GM12878 (cell line): ENCODE results near the gene STAT5B. TPM values are rescaled to one million over a fixed set of nuclear protein-coding genes. Genes with fewer than 3 reads are reported as not detected.

Experiments
- ATAC-seq: fragments of 200-7000 bp; cut with Tn5 transposase; 3 replicates; pipeline ENCODE4 v1.9.1; 2020; ENCODE audit warnings: mild to moderate bottlenecking, moderate library complexity
- BruUV-seq: library from RNA; stranded (reverse); fragments of 400-500 nt; replicated peaks from 2 replicates; lab custom pipeline; 2021; lab: Mats Ljungman, UMichigan
- CTCF ChIA-PET: fragments of 300-600 bp; sonication (Branson Sonifier 250); formaldehyde crosslinking; extraction: SDS; loops from one replicate; lab custom pipeline; 2021; ENCODE audit warnings: inconsistent platforms; lab: Yijun Ruan, JAX
- POLR2A ChIA-PET: fragments of 350-600 bp; formaldehyde crosslinking; extraction: SDS; loops from one replicate; lab custom pipeline; 2021; ENCODE audit warnings: inconsistent platforms; lab: Charles Lee
- RAD21 ChIA-PET: fragments of 300-600 bp; sonication (Branson Sonifier 250); formaldehyde crosslinking; loops from one replicate; lab custom pipeline; 2023; ENCODE audit warnings: antibody characterized with exemption; ENCODE audit not compliant: unreplicated experiment; lab: Charles Lee
- SMC1A ChIA-PET: fragments of 300-600 bp; sonication (Branson Sonifier 250); formaldehyde crosslinking; loops from one replicate; lab custom pipeline; 2023; ENCODE audit not compliant: unreplicated experiment, uncharacterized antibody; lab: Charles Lee
- DNase-seq: peaks from one replicate; pipeline ENCODE4 v3.0.0-alpha.2; 2011; ENCODE audit warnings: low read depth, low spot score
- FAIRE-seq: peaks from 3 replicates; lab custom pipeline; 2011; peaks lifted over from hg19 to GRCh38; lab: Jason Lieb, UNC
- H2AFZ ChIP-seq: 2 replicates; pipeline ENCODE4 v1.6.0; 2011; ENCODE audit warnings: low read depth, low read length, control low read depth; ENCODE audit not compliant: control insufficient read depth
- H3K27ac ChIP-seq: 2 replicates; pipeline ENCODE4 v1.5.1; 2011; ENCODE audit warnings: control low read depth; ENCODE audit not compliant: control insufficient read depth, insufficient read depth
- H3K27me3 ChIP-seq, 2 experiments: replicated peaks in 1 of 2; 2 replicates each; pipeline versions ENCODE4 v1.6.0 to v1.6.1; 2011; ENCODE audit warnings: low read length in 1 of 2; ENCODE audit not compliant: control insufficient read depth in 2 of 2, insufficient read depth in 2 of 2
- H3K36me3 ChIP-seq, 2 experiments: 2 replicates each; pipeline ENCODE4 v1.5.1; 2011; ENCODE audit warnings: low read length in 1 of 2; ENCODE audit not compliant: control insufficient read depth in 2 of 2, insufficient read depth in 2 of 2
- H3K4me1 ChIP-seq: 2 replicates; pipeline ENCODE4 v1.6.1; 2011; ENCODE audit warnings: mild to moderate bottlenecking, low read length, moderate library complexity, mixed read lengths; ENCODE audit not compliant: control insufficient read depth, insufficient read depth
- H3K4me2 ChIP-seq: 2 replicates; pipeline ENCODE4 v1.6.0; 2011; ENCODE audit warnings: control low read depth; ENCODE audit not compliant: control insufficient read depth, insufficient read depth
- H3K4me3 ChIP-seq: fragments of 200-600 bp; sonication (generic); 2 replicates; pipeline ENCODE4 v1.5.1; 2016
- H3K79me2 ChIP-seq: 2 replicates; pipeline ENCODE4 v1.6.0; 2011; ENCODE audit warnings: low read length; ENCODE audit not compliant: control insufficient read depth, insufficient read depth
- H3K9ac ChIP-seq: 2 replicates; pipeline ENCODE4 v1.8.0; 2011; ENCODE audit warnings: low read length, control low read depth, mixed read lengths; ENCODE audit not compliant: control insufficient read depth, insufficient read depth
- H3K9me3 ChIP-seq: replicated peaks from 3 replicates; pipeline ENCODE4 v1.5.1; 2011; ENCODE audit warnings: mild to moderate bottlenecking, low read length; ENCODE audit not compliant: control insufficient read depth, insufficient read depth
- H4K20me1 ChIP-seq: 2 replicates; pipeline ENCODE4 v1.6.0; 2011; ENCODE audit not compliant: control insufficient read depth, insufficient read depth
- BRCA1 ChIP-seq: IDR thresholded peaks from 2 replicates; pipeline ENCODE4 v1.6.1; 2011; ENCODE audit warnings: low read depth, low read length, improper control_type of control experiment
- CREB1 ChIP-seq: IDR thresholded peaks from 2 replicates; pipeline ENCODE4 v1.6.1; 2012; ENCODE audit warnings: low read depth, mild to moderate bottlenecking, inconsistent platforms
- EGR1 ChIP-seq, 2 experiments: IDR thresholded peaks; 1 replicate in 1 of 2; 2 replicates in 1 of 2; pipeline ENCODE4 v1.6.1; 2011 to 2012; ENCODE audit warnings: low read depth in 2 of 2, low read length in 2 of 2, borderline replicate concordance in 1 of 2, mild to moderate bottlenecking in 1 of 2, moderate library complexity in 1 of 2
- NFYA ChIP-seq: IDR thresholded peaks from 2 replicates; pipeline ENCODE4 v1.6.1; 2011; ENCODE audit warnings: low read depth, mild to moderate bottlenecking, low read length, improper control_type of control experiment, borderline replicate concordance
- STAT1 ChIP-seq: fragments of 450-650 bp; conservative IDR thresholded peaks from 2 replicates; pipeline ENCODE4 v1.6.1; 2014; ENCODE audit warnings: antibody characterized with exemption, mild to moderate bottlenecking
- TBL1XR1 ChIP-seq: IDR thresholded peaks from 2 replicates; pipeline ENCODE4 v1.6.1; 2012; ENCODE audit warnings: low read depth, low read length, improper control_type of control experiment
- ZBED1 ChIP-seq: IDR thresholded peaks from 2 replicates; pipeline ENCODE4 v1.6.1; 2016; ENCODE audit warnings: borderline replicate concordance
- ZSCAN29 ChIP-seq: fragments of 450-650 bp; IDR thresholded peaks from 2 replicates; pipeline ENCODE4 v1.6.1; 2017; ENCODE audit warnings: mild to moderate bottlenecking, moderate library complexity
- WGBS: methylation state at CpG from one replicate; pipeline ENCODE4 v1.1.6; 2016; ENCODE audit warnings: low lambda C conversion rate; ENCODE audit not compliant: insufficient replicate concordance, insufficient coverage; ENCODE audit errors: missing lambda C conversion rate; 5-methylcytosine and 5-hydroxymethylcytosine counted together
- in situ Hi-C: fragments of 300-500 bp; cut with MboI; formaldehyde crosslinking; loops from 9 replicates; pipeline ENCODE4 v1.14.3; 2018; ENCODE audit warnings: mixed read lengths
- intact Hi-C: fragments of 100-400 bp; cut with micrococcal nuclease; formaldehyde crosslinking; loops from one replicate; pipeline ENCODE4 v1.14.2; 2022; ENCODE audit not compliant: unreplicated experiment
- polyA plus RNA-seq, 11 experiments: library from polyadenylated mRNA; depleted of rRNA in 4 of 11; unstranded in 6 of 11; stranded (reverse) in 5 of 11; fragments of >200 nt; fragmentation: Nextera tagmentation in 4 of 11; fragmentation: Illumina TruSeq in 1 of 11; extraction: Ambion mirVana in 4 of 11; extraction: Trizol in 1 of 11; gene quantifications; 1 replicate in 1 of 11; 2 replicates in 10 of 11; pipeline versions ENCODE4 v1.2.1 to v1.2.3, GENCODE V29; 2011 to 2016; ENCODE audit warnings: inconsistent platforms in 2 of 11, missing spikeins in 2 of 11, low read depth in 1 of 11
- total RNA-seq, 4 experiments: library from RNA; depleted of rRNA in 3 of 4; stranded (reverse); fragments of >200 nt in 3 of 4; fragmentation: Illumina TruSeq in 1 of 4; extraction: Trizol in 1 of 4; gene quantifications; 2 replicates each; pipeline versions ENCODE4 v1.2.1 to v1.2.3, GENCODE V29; 2013 to 2021
- TF ChIP-seq, protein P1 (sequence below): fragments of 450-650 bp; conservative IDR thresholded peaks from 2 replicates; pipeline ENCODE4 v1.6.1; 2017; ENCODE audit warnings: mild to moderate bottlenecking, moderate library complexity

STAT5B gene
- total and polyA plus RNA-seq, 10 of the 15 experiments (the other 5 are each of a cell fraction or from before 2014, with no cell fraction given), result 11.0 to 69.6 (median 46.7) TPM

DNA sequence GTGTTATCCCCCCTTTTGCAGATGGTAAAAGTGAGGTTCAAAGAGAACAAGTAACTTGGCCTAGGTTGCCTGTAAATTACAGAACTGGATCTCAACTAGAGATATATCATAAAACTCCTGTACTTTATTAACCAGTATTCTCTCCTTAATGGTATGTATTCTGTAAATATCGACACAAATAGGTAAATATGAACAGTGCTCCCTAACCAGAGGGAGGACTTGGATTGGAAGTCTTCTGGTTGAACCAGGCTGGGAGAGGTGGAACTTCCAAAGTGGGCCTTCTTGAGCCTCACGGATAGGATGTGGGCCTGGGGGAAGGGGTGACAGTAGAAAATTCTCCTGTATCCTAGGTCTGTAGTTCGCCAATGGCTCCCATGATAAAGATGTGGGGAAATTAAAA is 19.8 kb upstream of the STAT5B start:
- Histone ChIP-seq H3K27me3 (no peaks in the 10 kb centered on the region), H3K4me1 (no peaks in the 10 kb centered on the region), H2AFZ (no peak overlapping the region), H4K20me1 (no peaks in the 10 kb centered on the region), H3K79me2 (no peaks in the 10 kb centered on the region; the same call in none of the 2 replicates), H3K4me3 (no peak overlapping the region), H3K27ac (no peak overlapping the region), H3K4me2 (no peak overlapping the region), H3K9ac (no peak overlapping the region), H3K9me3 (no peaks in the 10 kb centered on the region), H3K36me3 (peaks cover 8 to 9% of the 10 kb centered on the region in 2 experiments; a peak in 3 of 4 replicates)
- no peak for FAIRE-seq
- ChIA-PET RAD21 (interaction anchor here (0.6 kb wide), 1 partner anchor 111 kb away, joined by 4 read pairs; no protein-coding TSS in a partner anchor), CTCF (no interaction called here), POLR2A (no interaction called here), SMC1A (interaction anchor here (1.1 kb wide), 1 partner anchor 107 kb away, joined by 4 read pairs; no protein-coding TSS in a partner anchor)
- intact Hi-C loops, result no loop called here
- no TSS peak for BruUV-seq
- in situ Hi-C loops, result no loop called here
- no peak for ATAC-seq
- no peak for TF ChIP-seq ZSCAN29
- TF ChIP-seq STAT1, result no peak
- TF ChIP-seq ZBED1, result no peak
- DNase-seq, result no peak
- WGBS, result 82% methylated on average over 3 of the region's 3 CpGs

DNA sequence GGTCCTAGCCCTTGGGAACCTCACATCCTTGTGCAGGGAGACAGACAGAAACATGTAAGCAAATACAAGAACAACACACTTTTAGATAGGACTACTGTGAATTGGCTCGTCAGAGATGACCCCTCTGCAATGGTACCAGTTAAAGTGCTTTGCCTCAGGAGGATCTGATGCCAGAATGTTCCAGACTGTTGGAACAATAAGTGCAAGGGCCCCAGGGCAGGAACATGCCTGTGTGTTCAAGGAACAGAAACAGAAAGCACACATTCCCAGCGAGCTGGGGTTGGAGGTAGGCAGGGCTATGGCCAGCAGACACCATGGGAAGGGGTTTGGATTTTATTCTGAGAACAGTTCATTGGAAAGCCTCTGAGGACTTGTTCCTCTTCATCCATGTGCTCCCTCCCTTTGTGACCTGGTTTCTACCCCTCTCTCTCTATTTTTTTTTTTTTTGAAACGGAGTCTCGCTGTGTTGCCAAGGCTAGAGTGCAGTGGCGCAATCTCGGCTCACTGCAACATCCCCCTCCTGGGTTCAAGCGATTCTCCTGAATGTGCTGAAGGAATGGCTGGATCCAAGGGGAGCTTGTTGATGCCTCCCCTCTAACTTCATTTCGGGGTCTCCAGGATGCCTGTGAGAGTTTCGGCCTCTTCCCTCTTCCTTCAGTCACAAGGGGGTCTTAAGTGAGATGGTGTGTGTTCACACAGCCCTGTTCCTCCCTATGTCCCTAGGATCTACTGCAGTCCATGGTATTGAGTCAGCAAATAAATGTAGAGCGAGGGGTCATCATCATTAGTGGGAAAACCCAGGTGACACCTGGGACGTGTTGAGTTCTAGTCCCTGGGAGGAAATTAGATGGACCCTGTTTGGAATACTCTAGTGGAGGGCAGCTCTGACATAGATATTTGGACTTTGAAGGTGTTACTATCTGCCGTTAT is 18.5 kb upstream of the STAT5B start:
- Histone ChIP-seq H3K79me2 (peaks cover 11% of the 10 kb centered on the region), H3K27me3 (no peaks in the 10 kb centered on the region), H3K36me3 (peaks cover 6 to 8% of the 10 kb centered on the region in 2 experiments; a peak in 3 of 4 replicates), H3K4me2 (no peak overlapping the region), H2AFZ (no peak overlapping the region), H4K20me1 (no peaks in the 10 kb centered on the region), H3K9ac (no peak overlapping the region), H3K4me3 (no peak overlapping the region), H3K4me1 (no peaks in the 10 kb centered on the region; the same call in 1 of the 2 replicates), H3K9me3 (no peaks in the 10 kb centered on the region), H3K27ac (no peak overlapping the region)
- WGBS, result 90% methylated on average over 11 of the region's 12 CpGs
- BruUV-seq, result no TSS peak
- intact Hi-C loops (no loop called here), in situ Hi-C loops (no loop called here)
- no peak for TF ChIP-seq EGR1 (IDR thresholded peaks at IDR 0.05; ENCODE audit: borderline replicate concordance in 1 of 2, low read depth in 2 of 2, low read length in 2 of 2)
- TF ChIP-seq, protein P1, sequence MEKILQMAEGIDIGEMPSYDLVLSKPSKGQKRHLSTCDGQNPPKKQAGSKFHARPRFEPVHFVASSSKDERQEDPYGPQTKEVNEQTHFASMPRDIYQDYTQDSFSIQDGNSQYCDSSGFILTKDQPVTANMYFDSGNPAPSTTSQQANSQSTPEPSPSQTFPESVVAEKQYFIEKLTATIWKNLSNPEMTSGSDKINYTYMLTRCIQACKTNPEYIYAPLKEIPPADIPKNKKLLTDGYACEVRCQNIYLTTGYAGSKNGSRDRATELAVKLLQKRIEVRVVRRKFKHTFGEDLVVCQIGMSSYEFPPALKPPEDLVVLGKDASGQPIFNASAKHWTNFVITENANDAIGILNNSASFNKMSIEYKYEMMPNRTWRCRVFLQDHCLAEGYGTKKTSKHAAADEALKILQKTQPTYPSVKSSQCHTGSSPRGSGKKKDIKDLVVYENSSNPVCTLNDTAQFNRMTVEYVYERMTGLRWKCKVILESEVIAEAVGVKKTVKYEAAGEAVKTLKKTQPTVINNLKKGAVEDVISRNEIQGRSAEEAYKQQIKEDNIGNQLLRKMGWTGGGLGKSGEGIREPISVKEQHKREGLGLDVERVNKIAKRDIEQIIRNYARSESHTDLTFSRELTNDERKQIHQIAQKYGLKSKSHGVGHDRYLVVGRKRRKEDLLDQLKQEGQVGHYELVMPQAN, result no peak
- no peak for TF ChIP-seq NFYA
- no peak for TF ChIP-seq CREB1
- TF ChIP-seq BRCA1, result no peak
- no peak for TF ChIP-seq TBL1XR1
- RAD21 ChIA-PET, result interaction anchor here (1.3 kb wide), 1 partner anchor 73 kb away, joined by 4 read pairs; no protein-coding TSS in a partner anchor
- ATAC-seq (no peak), FAIRE-seq (no peak), DNase-seq (no peak)
- POLR2A ChIA-PET, result interaction anchor here (0.5 to 1.2 kb wide), 5 partner anchors 14 to 426 kb away, joined by 3 to 7 read pairs (median 4); no protein-coding TSS in a partner anchor
- CTCF ChIA-PET, result interaction anchor here (1.0 kb wide), 1 partner anchor 28 kb away, joined by 3 read pairs; no protein-coding TSS in a partner anchor
- SMC1A ChIA-PET, result interaction anchor here (2.2 kb wide), 1 partner anchor 19 kb away, joined by 6 read pairs; no protein-coding TSS in a partner anchor
